Karpas-422 (cell line): ENCODE data around the gene BCL2L1. TPM values are rescaled to one million over a fixed set of nuclear protein-coding genes. Genes with fewer than 3 reads are reported as not detected.
A peak's percentile ranks its signal among the peaks of the same experiment; 100 is the strongest.
"Not testable (repeated sequence)": the region's sequence is repeated elsewhere in the genome, so short reads cannot be mapped to it uniquely, and the experiment has no call there.

ENCODE experiments used
- DNase-seq: peaks from one replicate; pipeline ENCODE4 v3.0.0-alpha.2; 2015
- H2AFZ ChIP-seq: fragments of 200-600 bp; sonication (generic); 2 replicates; pipeline ENCODE4 v1.6.1; 2014; ENCODE audit warnings: antibody characterized with exemption, low read length, mixed read lengths
- H3K27ac ChIP-seq: fragments of 200-600 bp; sonication (generic); 2 replicates; pipeline ENCODE4 v1.5.1; 2014; ENCODE audit warnings: mild to moderate bottlenecking, low read length, moderate library complexity
- H3K27me3 ChIP-seq: fragments of 200-600 bp; sonication (generic); 2 replicates; pipeline ENCODE4 v1.6.1; 2014; ENCODE audit warnings: low read length, mixed read lengths
- H3K36me3 ChIP-seq: fragments of 200-600 bp; sonication (generic); 2 replicates; pipeline ENCODE4 v1.6.1; 2014; ENCODE audit warnings: low read length, mixed read lengths; ENCODE audit not compliant: insufficient read depth
- H3K4me1 ChIP-seq: fragments of 200-600 bp; sonication (generic); 2 replicates; pipeline ENCODE4 v1.6.1; 2014; ENCODE audit warnings: mild to moderate bottlenecking, low read length, mixed read lengths
- H3K4me2 ChIP-seq: fragments of 200-600 bp; sonication (generic); 2 replicates; pipeline ENCODE4 v1.6.1; 2014; ENCODE audit warnings: low read length, low read depth, mild to moderate bottlenecking; ENCODE audit not compliant: poor library complexity, severe bottlenecking
- H3K4me3 ChIP-seq: fragments of 200-600 bp; sonication (generic); 2 replicates; pipeline ENCODE4 v1.5.1; 2014; ENCODE audit warnings: mild to moderate bottlenecking, antibody characterized with exemption, low read length, mixed read lengths
- H3K79me2 ChIP-seq: fragments of 200-600 bp; sonication (generic); 2 replicates; pipeline ENCODE4 v1.6.1; 2014; ENCODE audit warnings: mild to moderate bottlenecking, low read length, mixed read lengths
- H3K9ac ChIP-seq: fragments of 200-600 bp; sonication (generic); 2 replicates; pipeline ENCODE4 v1.6.0; 2014; ENCODE audit warnings: low read length
- H3K9me2 ChIP-seq: fragments of 200-600 bp; sonication (generic), shearing (Covaris generic); replicated peaks from 2 replicates; pipeline ENCODE4 v1.6.0; 2014; ENCODE audit warnings: mild to moderate bottlenecking, low read length, moderate library complexity; ENCODE audit not compliant: insufficient read depth
- H3K9me3 ChIP-seq: fragments of 300-700, 200-600 bp; sonication (generic); 2 replicates; pipeline ENCODE4 v1.6.1; 2014; ENCODE audit warnings: low read length, mixed read lengths
- H4K20me1 ChIP-seq: fragments of 200-600 bp; sonication (generic); 2 replicates; pipeline ENCODE4 v1.6.1; 2014; ENCODE audit warnings: mild to moderate bottlenecking, antibody characterized with exemption, low read length, low read depth; ENCODE audit not compliant: insufficient read depth
- total RNA-seq: library from RNA; depleted of rRNA; stranded (reverse); fragments of >200 nt; shearing (Covaris generic); gene quantifications from 2 replicates; pipeline ENCODE4 v1.2.3, GENCODE V29; 2014; ENCODE audit warnings: low replicate concordance

The BCL2L1 gene
- total RNA-seq, 1 experiment from 2014 or later = 41.0 TPM

- Histone ChIP-seq H3K4me1 (peaks cover 27% of the 10 kb centered on the region), H2AFZ (no peak overlapping the region), H3K27ac (peak overlapping the region; percentile 59), H3K9me3 (no peaks in the 10 kb centered on the region), H3K9me2 (no peaks in the 10 kb centered on the region), H3K79me2 (peaks cover 65% of the 10 kb centered on the region), H3K27me3 (no peaks in the 10 kb centered on the region), H3K4me2 (peak overlapping the region; percentile 43), H3K4me3 (peak overlapping the region; percentile 47), H3K9ac (peak overlapping the region; percentile 59), H3K36me3 (no peaks in the 10 kb centered on the region), H4K20me1 (no peaks in the 10 kb centered on the region)
- DNase-seq = peak; percentile 58
Measured at GRCh38 chr20:31674895-31675827, 47.5 kb downstream of the BCL2L1 start.

- DNase-seq = no peak
- peaks cover 65% of the 10 kb centered on the region for H3K79me2 ChIP-seq
- H4K20me1 ChIP-seq = no peaks in the 10 kb centered on the region
- H3K4me2 ChIP-seq = no peak overlapping the region
- H3K9me3 ChIP-seq = no peaks in the 10 kb centered on the region
- H3K27me3 ChIP-seq = no peaks in the 10 kb centered on the region
- H3K9me2 ChIP-seq = no peaks in the 10 kb centered on the region
- no peak overlapping the region for H3K4me3 ChIP-seq
- no peak overlapping the region for H2AFZ ChIP-seq
- H3K4me1 ChIP-seq = peaks cover 27% of the 10 kb centered on the region
- no peak overlapping the region for H3K9ac ChIP-seq
- H3K36me3 ChIP-seq = no peaks in the 10 kb centered on the region
- H3K27ac ChIP-seq = no peak overlapping the region
Measured at GRCh38 chr20:31673943-31674463, 48.7 kb downstream of the BCL2L1 start.

DNA sequence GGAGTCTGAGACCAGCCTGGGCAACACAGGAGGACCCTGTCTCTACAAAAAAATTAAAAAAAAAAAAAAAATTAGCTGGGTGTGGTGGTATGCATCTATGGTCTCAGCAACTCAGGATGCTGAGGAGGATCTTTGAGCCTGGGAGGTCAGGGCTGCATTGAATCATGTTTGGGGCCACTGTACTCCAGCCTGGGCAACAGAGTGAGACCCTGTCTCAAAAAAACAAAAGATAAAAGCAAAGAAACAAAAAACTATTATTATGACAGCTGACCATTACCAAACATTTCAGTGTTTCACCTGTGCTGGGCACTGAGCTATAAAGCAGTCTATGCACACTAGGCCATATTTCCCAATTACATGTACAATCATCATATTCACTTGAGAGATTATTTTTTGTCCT, 49.2 kb downstream of the BCL2L1 start:
- no peaks in the 10 kb centered on the region for H3K36me3 ChIP-seq
- H3K9me2 ChIP-seq = no peaks in the 10 kb centered on the region
- no peak for DNase-seq
- H3K4me1 ChIP-seq = peaks cover 27% of the 10 kb centered on the region
- no peaks in the 10 kb centered on the region for H4K20me1 ChIP-seq
- no peaks in the 10 kb centered on the region for H3K9me3 ChIP-seq
- no peaks in the 10 kb centered on the region for H3K27me3 ChIP-seq
- H3K27ac ChIP-seq = no peak overlapping the region
- no peak overlapping the region for H3K4me3 ChIP-seq
- H3K79me2 ChIP-seq = peaks cover 63% of the 10 kb centered on the region
- no peak overlapping the region for H2AFZ ChIP-seq
- no peak overlapping the region for H3K9ac ChIP-seq
- H3K4me2 ChIP-seq = no peak overlapping the region

DNA sequence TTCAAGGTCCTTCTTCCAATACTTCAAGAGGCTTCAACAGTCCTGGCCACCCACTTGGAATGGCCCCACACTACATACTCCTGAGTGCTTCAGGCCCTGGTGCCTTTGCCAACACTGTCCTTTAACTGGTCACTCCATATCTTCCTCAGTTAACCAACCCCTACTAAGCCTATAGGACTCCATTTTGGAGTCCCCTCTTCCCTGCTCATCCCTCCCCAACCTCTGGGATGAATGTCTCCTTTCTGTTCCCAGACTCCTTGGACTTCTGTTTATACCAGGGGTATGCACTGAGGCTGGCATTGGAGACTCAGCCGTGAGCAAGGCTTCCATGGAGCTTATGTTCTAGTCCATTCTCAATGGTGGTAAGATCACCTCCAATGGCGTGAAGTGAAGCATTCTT, 51.3 kb downstream of the BCL2L1 start:
- Histone ChIP-seq H3K79me2 (peaks cover 51% of the 10 kb centered on the region), H3K9me2 (no peaks in the 10 kb centered on the region), H2AFZ (no peak overlapping the region), H3K9ac (no peak overlapping the region), H4K20me1 (no peaks in the 10 kb centered on the region), H3K27me3 (no peaks in the 10 kb centered on the region), H3K4me2 (no peak overlapping the region), H3K36me3 (no peaks in the 10 kb centered on the region), H3K4me3 (no peak overlapping the region), H3K9me3 (no peaks in the 10 kb centered on the region), H3K4me1 (peaks cover 35% of the 10 kb centered on the region), H3K27ac (no peak overlapping the region)
- DNase-seq = no peak

DNA sequence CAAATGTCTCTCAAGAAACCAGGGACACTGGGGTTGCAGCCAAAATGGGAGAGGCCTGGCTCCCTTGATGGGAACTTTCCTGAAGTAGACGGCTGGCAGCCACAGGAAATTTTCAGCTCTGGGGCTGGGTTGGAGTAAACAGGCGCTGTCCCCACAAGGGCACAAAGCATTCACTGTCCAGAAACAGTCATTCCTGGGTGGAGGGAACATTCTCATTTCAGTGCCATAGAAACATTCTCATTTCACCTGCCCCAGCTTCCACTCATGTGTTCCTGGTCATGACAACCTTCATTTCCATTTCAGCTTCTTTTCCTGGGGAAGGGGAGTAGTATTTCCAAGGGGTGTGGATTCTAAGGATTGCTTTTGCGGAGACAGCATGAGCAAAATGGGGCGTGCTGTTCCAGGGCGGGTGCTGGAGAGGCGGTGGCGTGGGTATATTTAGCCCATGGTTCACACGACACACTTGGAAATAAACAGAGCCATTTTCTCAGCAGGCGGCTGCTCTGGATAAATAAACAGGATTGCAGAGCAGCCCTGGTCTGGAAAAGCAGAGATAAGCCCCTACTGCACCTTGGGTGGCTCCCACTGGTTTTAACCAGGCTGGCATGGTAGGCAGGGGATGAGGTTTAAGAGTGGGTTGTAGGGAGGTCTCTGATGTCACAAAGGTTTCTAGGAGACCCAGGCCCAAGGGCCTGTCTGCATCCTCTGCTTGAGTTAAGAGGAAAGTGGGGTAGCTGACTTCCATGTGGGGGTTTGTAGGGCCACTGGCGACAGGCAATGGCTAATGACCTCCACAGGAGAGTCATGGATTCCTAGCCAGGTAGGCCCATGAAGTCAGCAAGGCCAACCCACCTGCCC, 52.1 kb downstream of the BCL2L1 start:
- Histone ChIP-seq H3K4me2 (no peak overlapping the region), H3K36me3 (no peaks in the 10 kb centered on the region), H3K79me2 (peaks cover 44% of the 10 kb centered on the region), H2AFZ (no peak overlapping the region), H3K4me3 (no peak overlapping the region), H3K9ac (no peak overlapping the region), H3K27me3 (no peaks in the 10 kb centered on the region), H3K9me2 (no peaks in the 10 kb centered on the region), H3K27ac (no peak overlapping the region), H3K4me1 (peaks cover 29% of the 10 kb centered on the region), H3K9me3 (no peaks in the 10 kb centered on the region), H4K20me1 (no peaks in the 10 kb centered on the region)
- DNase-seq = no peak

- no peak overlapping the region for H3K27ac ChIP-seq
- H3K9ac ChIP-seq = no peak overlapping the region
- no peak for DNase-seq
- no peaks in the 10 kb centered on the region for H3K36me3 ChIP-seq
- no peaks in the 10 kb centered on the region for H3K9me3 ChIP-seq
- peaks cover 38% of the 10 kb centered on the region for H3K79me2 ChIP-seq
- no peak overlapping the region for H3K4me3 ChIP-seq
- H3K27me3 ChIP-seq = no peaks in the 10 kb centered on the region
- no peaks in the 10 kb centered on the region for H3K9me2 ChIP-seq
- no peak overlapping the region for H3K4me2 ChIP-seq
- H2AFZ ChIP-seq = no peak overlapping the region
- no peaks in the 10 kb centered on the region for H4K20me1 ChIP-seq
- H3K4me1 ChIP-seq = peaks cover 22% of the 10 kb centered on the region
Measured at GRCh38 chr20:31669876-31670275, 52.8 kb downstream of the BCL2L1 start.

GRCh38 chr20:31668944-31669343, 53.7 kb downstream of the BCL2L1 start:
- H3K27me3 ChIP-seq, H3K36me3 ChIP-seq, H2AFZ ChIP-seq, H3K9ac ChIP-seq, DNase-seq, H3K9me3 ChIP-seq, H4K20me1 ChIP-seq, H3K4me2 ChIP-seq, H3K4me3 ChIP-seq, H3K9me2 ChIP-seq, H3K27ac ChIP-seq: not testable (repeated sequence)
- peaks cover 34% of the 10 kb centered on the region for H3K79me2 ChIP-seq
- H3K4me1 ChIP-seq = peaks cover 21% of the 10 kb centered on the region
